ENCODE measurements around the gene GTF3C2. TPM values are rescaled to one million over a fixed set of nuclear protein-coding genes. Genes with fewer than 3 reads are reported as not detected.

The GTF3C2 gene
- total RNA-seq, 2 donors from 2014 or later = 48.4 to 60.0 TPM

GRCh38 chr2:27285481-27285880 lies 71.1 kb downstream of the GTF3C2 start:
- Histone ChIP-seq H3K4me3 (no peak overlapping the region), H3K4me1 (no peaks in the 10 kb centered on the region), H3K9me3 (no peaks in the 10 kb centered on the region), H3K36me3 (no peaks in the 10 kb centered on the region), H3K27me3 (no peaks in the 10 kb centered on the region), H3K27ac (no peak overlapping the region), H3K9ac (ENCODE audit: low read depth in 2 of 2, low read length in 2 of 2) (no peak overlapping the region)
- TF ChIP-seq, protein P1, sequence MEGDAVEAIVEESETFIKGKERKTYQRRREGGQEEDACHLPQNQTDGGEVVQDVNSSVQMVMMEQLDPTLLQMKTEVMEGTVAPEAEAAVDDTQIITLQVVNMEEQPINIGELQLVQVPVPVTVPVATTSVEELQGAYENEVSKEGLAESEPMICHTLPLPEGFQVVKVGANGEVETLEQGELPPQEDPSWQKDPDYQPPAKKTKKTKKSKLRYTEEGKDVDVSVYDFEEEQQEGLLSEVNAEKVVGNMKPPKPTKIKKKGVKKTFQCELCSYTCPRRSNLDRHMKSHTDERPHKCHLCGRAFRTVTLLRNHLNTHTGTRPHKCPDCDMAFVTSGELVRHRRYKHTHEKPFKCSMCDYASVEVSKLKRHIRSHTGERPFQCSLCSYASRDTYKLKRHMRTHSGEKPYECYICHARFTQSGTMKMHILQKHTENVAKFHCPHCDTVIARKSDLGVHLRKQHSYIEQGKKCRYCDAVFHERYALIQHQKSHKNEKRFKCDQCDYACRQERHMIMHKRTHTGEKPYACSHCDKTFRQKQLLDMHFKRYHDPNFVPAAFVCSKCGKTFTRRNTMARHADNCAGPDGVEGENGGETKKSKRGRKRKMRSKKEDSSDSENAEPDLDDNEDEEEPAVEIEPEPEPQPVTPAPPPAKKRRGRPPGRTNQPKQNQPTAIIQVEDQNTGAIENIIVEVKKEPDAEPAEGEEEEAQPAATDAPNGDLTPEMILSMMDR (IDR thresholded peaks at IDR 0.05) = no peak
- DNase-seq = no peak
- intact Hi-C loops (cut with DNase I) = loop anchor here (10.0 kb wide), 1 partner anchor 321 kb away; no protein-coding TSS in a partner anchor

- Histone ChIP-seq H3K27ac (no peak overlapping the region), H3K27me3 (no peaks in the 10 kb centered on the region), H3K4me1 (no peaks in the 10 kb centered on the region), H3K4me3 (no peak overlapping the region), H3K36me3 (no peaks in the 10 kb centered on the region), H3K9me3 (no peaks in the 10 kb centered on the region), H3K9ac (ENCODE audit: low read depth in 2 of 2, low read length in 2 of 2) (no peak overlapping the region)
- intact Hi-C loops (cut with DNase I) = loop anchor here (10.0 kb wide), 1 partner anchor 320 kb away; no protein-coding TSS in a partner anchor
- DNase-seq = no peak
- TF ChIP-seq, protein P1 (IDR thresholded peaks at IDR 0.05) = no peak
These were observed 71.6 kb downstream of the GTF3C2 start for GRCh38 chr2:27284996-27285395.

GRCh38 chr2:27282892-27283291 lies 73.7 kb downstream of the GTF3C2 start:
- no peaks in the 10 kb centered on the region for H3K36me3 ChIP-seq
- no peak overlapping the region for H3K27ac ChIP-seq
- no peak overlapping the region for H3K9ac ChIP-seq (ENCODE audit: low read depth in 2 of 2, low read length in 2 of 2)
- no peak overlapping the region for H3K4me3 ChIP-seq
- H3K9me3 ChIP-seq = no peaks in the 10 kb centered on the region
- intact Hi-C loops (cut with DNase I) = loop anchor here (10.0 kb wide), 1 partner anchor 318 kb away; no protein-coding TSS in a partner anchor
- no peaks in the 10 kb centered on the region for H3K27me3 ChIP-seq
- DNase-seq = no peak
- TF ChIP-seq, protein P1 (IDR thresholded peaks at IDR 0.05) = no peak
- no peaks in the 10 kb centered on the region for H3K4me1 ChIP-seq

DNA sequence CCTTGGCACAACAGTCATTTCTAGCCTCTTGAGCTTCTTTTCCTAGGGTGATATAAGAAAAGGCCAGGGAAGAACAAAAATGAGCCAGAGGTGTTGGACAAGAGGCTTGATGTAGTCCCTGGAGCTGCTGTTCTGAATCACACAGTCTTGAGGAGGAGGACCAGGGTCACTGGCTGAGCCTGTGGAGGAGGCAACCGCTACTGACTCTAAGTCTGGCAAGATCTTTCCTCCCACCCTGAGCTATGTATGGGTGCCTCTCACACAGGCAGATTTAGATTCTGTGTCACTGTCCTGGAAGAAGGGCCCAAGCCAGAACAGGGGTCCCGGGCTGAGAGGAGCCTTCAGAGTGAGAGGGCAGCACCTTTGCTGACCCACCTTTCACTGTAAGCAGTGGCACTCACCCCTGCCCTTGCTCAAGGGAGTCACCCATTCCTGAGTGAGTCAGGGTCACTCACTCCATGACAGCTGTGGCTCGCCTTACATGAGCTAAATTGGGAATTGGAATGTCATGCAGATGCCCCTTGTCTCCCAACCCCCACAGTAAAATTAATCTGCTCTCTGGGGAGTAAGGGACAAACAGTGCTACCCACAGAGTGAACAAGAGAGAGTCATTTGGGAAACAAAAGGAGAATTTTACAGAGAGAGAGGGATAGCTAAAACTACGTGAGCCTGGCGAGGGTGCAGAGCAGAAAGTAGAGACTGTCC lies 74.6 kb downstream of the GTF3C2 start, which contains the start of gene TRIM54:
TSS of gene TRIM54 (plus strand) at position 575 of the 705 bp plus-strand sequence. CDS start 303 bp downstream, outside the sequence.
- intact Hi-C loops (cut with DNase I) = loop anchor here (2.0 to 10.0 kb wide), 2 partner anchors 183 to 317 kb away; no protein-coding TSS in a partner anchor
- no peaks in the 10 kb centered on the region for H3K36me3 ChIP-seq
- no peak within 1 kb of the TSS for H3K9ac ChIP-seq (ENCODE audit: low read depth in 2 of 2, low read length in 2 of 2)

GRCh38 chr2:27281442-27281841 lies 75.1 kb downstream of the GTF3C2 start:
- Histone ChIP-seq H3K9me3 (no peaks in the 10 kb centered on the region), H3K9ac (ENCODE audit: low read depth in 2 of 2, low read length in 2 of 2) (no peak overlapping the region), H3K36me3 (no peaks in the 10 kb centered on the region), H3K27ac (no peak overlapping the region), H3K4me3 (no peak overlapping the region), H3K27me3 (no peaks in the 10 kb centered on the region), H3K4me1 (no peaks in the 10 kb centered on the region)
- intact Hi-C loops (cut with DNase I) = loop anchor here (2.0 to 10.0 kb wide), 2 partner anchors 183 to 317 kb away; no protein-coding TSS in a partner anchor
- DNase-seq = no peak
- TF ChIP-seq, protein P1 (IDR thresholded peaks at IDR 0.05) = no peak

More for the DNA sequence above, 74.6 kb downstream of the GTF3C2 start, which contains the start of gene TRIM54:
- no peaks in the 10 kb centered on the region for H3K27me3 ChIP-seq
- H3K27ac ChIP-seq = no peak within 1 kb of the TSS
- no peak for DNase-seq
- H3K4me3 ChIP-seq = no peak within 1 kb of the TSS
- no peaks in the 10 kb centered on the region for H3K9me3 ChIP-seq
- TF ChIP-seq, protein P1 (IDR thresholded peaks at IDR 0.05) = no peak
- no peaks in the 10 kb centered on the region for H3K4me1 ChIP-seq

Data from colonic mucosa (tissue), 4 donors.